HEK293T (cell line): ENCODE results near the gene PRR15L.

ENCODE experiments used
- CTCF ChIA-PET: fragments of 350-600 bp; formaldehyde crosslinking; extraction: SDS; loops from one replicate; lab custom pipeline; 2021; ENCODE audit warnings: antibody characterized with exemption, inconsistent platforms; lab: Yijun Ruan, JAX
- POLR2A ChIA-PET: fragments of 350-600 bp; formaldehyde crosslinking; extraction: SDS; loops from one replicate; lab custom pipeline; 2020; ENCODE audit warnings: antibody characterized with exemption, inconsistent platforms; lab: Yijun Ruan, JAX
- DNase-seq: peaks from one replicate; pipeline ENCODE4 v3.0.0; 2012; ENCODE audit warnings: mixed read lengths; ENCODE audit errors: extremely low spot score
- ARNT ChIP-seq: fragments of 450-650 bp; IDR thresholded peaks from 2 replicates; pipeline ENCODE4 v1.6.1; 2017; ENCODE audit warnings: mild to moderate bottlenecking
- BHLHE40 ChIP-seq: fragments of 450-650 bp; IDR thresholded peaks from 2 replicates; pipeline ENCODE4 v1.6.1; 2016; ENCODE audit warnings: mild to moderate bottlenecking, moderate library complexity, borderline replicate concordance
- CTBP1 ChIP-seq: fragments of 450-650 bp; IDR thresholded peaks from 2 replicates; pipeline ENCODE4 v1.6.1; 2016; ENCODE audit warnings: borderline replicate concordance
- ELF4 ChIP-seq: fragments of 450-650 bp; IDR thresholded peaks from 2 replicates; pipeline ENCODE4 v1.6.1; 2017; ENCODE audit warnings: antibody characterized with exemption
- FOXA1 ChIP-seq: fragments of 450-650 bp; IDR thresholded peaks from 2 replicates; pipeline ENCODE4 v1.6.1; 2016; ENCODE audit warnings: mild to moderate bottlenecking
- FOXK2 ChIP-seq: fragments of 450-650 bp; IDR thresholded peaks from 2 replicates; pipeline ENCODE4 v1.6.1; 2016; ENCODE audit warnings: mild to moderate bottlenecking
- FOXM1 ChIP-seq: fragments of 450-650 bp; IDR thresholded peaks from 2 replicates; pipeline ENCODE4 v1.6.1; 2017; ENCODE audit warnings: mild to moderate bottlenecking, borderline replicate concordance
- HDGF ChIP-seq: fragments of 450-650 bp; IDR thresholded peaks from 2 replicates; pipeline ENCODE4 v1.6.1; 2017; ENCODE audit warnings: antibody characterized with exemption, borderline replicate concordance
- L3MBTL2 ChIP-seq: fragments of 450-650 bp; conservative IDR thresholded peaks from 2 replicates; pipeline ENCODE4 v1.6.1; 2016; ENCODE audit warnings: mild to moderate bottlenecking
- LEF1 ChIP-seq: fragments of 450-650 bp; IDR thresholded peaks from 2 replicates; pipeline ENCODE4 v1.6.1; 2017; ENCODE audit warnings: mild to moderate bottlenecking, borderline replicate concordance
- NFRKB ChIP-seq: fragments of 450-650 bp; IDR thresholded peaks from 2 replicates; pipeline ENCODE4 v1.6.1; 2016; ENCODE audit warnings: mild to moderate bottlenecking, moderate library complexity
- SP1 ChIP-seq: fragments of 450-650 bp; IDR thresholded peaks from 2 replicates; pipeline ENCODE4 v1.6.1; 2017
- SUZ12 ChIP-seq: fragments of 450-650 bp; IDR thresholded peaks from 2 replicates; pipeline ENCODE4 v1.6.1; 2016; ENCODE audit warnings: mild to moderate bottlenecking
- TARDBP ChIP-seq: fragments of 450-650 bp; IDR thresholded peaks from 2 replicates; pipeline ENCODE4 v1.6.1; 2016
- ZNF384 ChIP-seq: fragments of 450-650 bp; IDR thresholded peaks from 2 replicates; pipeline ENCODE4 v1.6.1; 2016
- TF ChIP-seq, protein P1 (sequence below): fragments of 450-650 bp; IDR thresholded peaks from 2 replicates; pipeline ENCODE4 v1.6.1; 2016

The PRR15L gene

GRCh38 chr17:47931848-47932247, 25.8 kb downstream of the PRR15L start:
- ChIA-PET CTCF (no interaction called here), POLR2A (interaction anchor here (1.1 to 4.3 kb wide), 2 partner anchors 10 to 36 kb away, joined by 3 to 18 read pairs; partner anchors contain the start of genes PNPO and SP2)
- TF ChIP-seq, protein P1, sequence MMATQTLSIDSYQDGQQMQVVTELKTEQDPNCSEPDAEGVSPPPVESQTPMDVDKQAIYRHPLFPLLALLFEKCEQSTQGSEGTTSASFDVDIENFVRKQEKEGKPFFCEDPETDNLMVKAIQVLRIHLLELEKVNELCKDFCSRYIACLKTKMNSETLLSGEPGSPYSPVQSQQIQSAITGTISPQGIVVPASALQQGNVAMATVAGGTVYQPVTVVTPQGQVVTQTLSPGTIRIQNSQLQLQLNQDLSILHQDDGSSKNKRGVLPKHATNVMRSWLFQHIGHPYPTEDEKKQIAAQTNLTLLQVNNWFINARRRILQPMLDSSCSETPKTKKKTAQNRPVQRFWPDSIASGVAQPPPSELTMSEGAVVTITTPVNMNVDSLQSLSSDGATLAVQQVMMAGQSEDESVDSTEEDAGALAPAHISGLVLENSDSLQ, result no peak
- TF ChIP-seq ARNT (no peak), LEF1 (no peak), FOXM1 (no peak), FOXK2 (no peak), SP1 (no peak)
- DNase-seq, result no peak

- ChIA-PET POLR2A (interaction anchor here (1.1 to 4.3 kb wide), 4 partner anchors 9 to 34 kb away, joined by 3 to 18 read pairs (median 4); partner anchors contain the start of genes PNPO and SP2), CTCF (no interaction called here)
- TF ChIP-seq CTBP1 (no peak), SUZ12 (no peak), SP1 (no peak), ARNT (no peak), ELF4 (no peak), FOXA1 (no peak), HDGF (no peak), TARDBP (no peak), ZNF384 (no peak), LEF1 (no peak), FOXM1 (no peak), BHLHE40 (no peak), NFRKB (no peak)
- TF ChIP-seq, protein P1, result no peak
- DNase-seq, result no peak
These were observed 28.3 kb downstream of the PRR15L start for GRCh38 chr17:47929218-47930000.

DNA sequence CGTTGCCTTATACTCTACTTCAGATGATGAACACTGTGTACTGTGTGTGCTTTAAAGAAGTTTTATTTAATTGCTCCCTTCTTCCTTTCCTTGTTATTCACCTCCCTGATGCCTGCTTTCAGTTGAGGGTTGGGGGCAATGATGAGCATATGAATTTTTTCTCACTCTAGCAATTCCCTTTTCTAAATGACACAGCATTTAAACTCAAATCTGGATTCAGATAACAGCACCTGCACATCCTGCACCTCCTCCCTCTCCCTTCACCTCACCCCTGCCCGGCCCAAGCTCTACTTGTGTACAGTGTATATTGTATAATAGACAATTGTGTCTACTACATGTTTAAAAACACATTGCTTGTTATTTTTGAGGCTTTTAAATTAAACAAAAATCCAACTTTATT, 29.3 kb downstream of the PRR15L start:
- POLR2A ChIA-PET, result interaction anchor here (1.3 to 4.3 kb wide), 2 partner anchors 13 to 97 kb away, joined by 4 to 18 read pairs; partner anchors contain the start of genes LRRC46, MRPL10 and PNPO
- CTCF ChIA-PET, result no interaction called here
- no peak for TF ChIP-seq ARNT
- no peak for TF ChIP-seq LEF1
- TF ChIP-seq FOXK2, result no peak
- no peak for DNase-seq

DNA sequence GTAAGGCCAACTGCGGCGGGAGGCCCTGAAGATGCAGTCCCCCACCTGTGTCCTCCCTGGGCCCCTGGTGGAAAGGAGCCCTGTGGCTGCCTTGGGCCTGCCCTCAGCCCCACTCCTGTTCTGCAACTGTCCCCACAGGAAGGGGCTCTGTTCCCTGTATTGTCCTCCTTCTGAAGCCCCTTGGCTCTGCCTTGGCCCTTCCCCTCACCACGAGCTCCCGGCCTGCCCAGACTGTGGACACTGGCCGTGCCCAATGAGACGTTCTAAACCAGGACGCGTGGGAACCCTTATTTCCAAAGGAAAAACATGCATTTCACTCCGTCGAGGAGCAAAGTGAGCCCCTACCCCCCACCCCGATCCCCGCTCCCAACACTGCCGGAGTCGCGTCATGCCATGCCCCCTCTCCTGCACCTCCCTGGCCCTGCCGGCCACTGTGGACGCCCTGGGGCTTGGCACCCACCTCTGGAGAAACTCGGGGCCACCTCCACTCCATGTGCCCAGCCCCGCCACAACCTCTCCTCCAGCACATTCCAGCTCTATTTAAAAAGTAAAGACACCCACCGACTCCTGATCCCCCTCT, 29.8 kb downstream of the PRR15L start:
- TF ChIP-seq ELF4 (no peak), FOXK2 (no peak), LEF1 (no peak), TARDBP (no peak), FOXA1 (no peak), SUZ12 (no peak), L3MBTL2 (no peak), FOXM1 (no peak), NFRKB (no peak), HDGF (no peak), SP1 (no peak)
- TF ChIP-seq, protein P1, result no peak
- CTCF ChIA-PET, result no interaction called here
- POLR2A ChIA-PET, result interaction anchor here (1.3 to 4.3 kb wide), 2 partner anchors 14 to 96 kb away, joined by 4 to 18 read pairs; partner anchors contain the start of genes LRRC46, MRPL10 and PNPO
- DNase-seq, result no peak

GRCh38 chr17:47925678-47925988, 32.0 kb downstream of the PRR15L start:
- no peak for DNase-seq
- CTCF ChIA-PET, result interaction anchor here (0.9 kb wide), 1 partner anchor 21 kb away, joined by 3 read pairs; no protein-coding TSS in a partner anchor
- POLR2A ChIA-PET, result interaction anchor here (2.3 kb wide), 1 partner anchor 16 kb away, joined by 7 read pairs; the partner anchor contains the start of gene PNPO
- TF ChIP-seq BHLHE40 (no peak), ZNF384 (no peak), HDGF (no peak), L3MBTL2 (no peak), FOXA1 (no peak), TARDBP (no peak), FOXM1 (no peak), SP1 (no peak), SUZ12 (no peak), LEF1 (no peak), NFRKB (no peak), CTBP1 (no peak), ELF4 (no peak), FOXK2 (no peak), ARNT (no peak)
- TF ChIP-seq, protein P1, result no peak
